GM21786 (cell line): ENCODE data around the gene FKBP4.

Experiments
- ATAC-seq: cut with Tn5 transposase; IDR thresholded peaks from one replicate; pipeline ENCODE4 v1.9.1; 2021; ENCODE audit not compliant: unreplicated experiment

FKBP4 gene

DNA sequence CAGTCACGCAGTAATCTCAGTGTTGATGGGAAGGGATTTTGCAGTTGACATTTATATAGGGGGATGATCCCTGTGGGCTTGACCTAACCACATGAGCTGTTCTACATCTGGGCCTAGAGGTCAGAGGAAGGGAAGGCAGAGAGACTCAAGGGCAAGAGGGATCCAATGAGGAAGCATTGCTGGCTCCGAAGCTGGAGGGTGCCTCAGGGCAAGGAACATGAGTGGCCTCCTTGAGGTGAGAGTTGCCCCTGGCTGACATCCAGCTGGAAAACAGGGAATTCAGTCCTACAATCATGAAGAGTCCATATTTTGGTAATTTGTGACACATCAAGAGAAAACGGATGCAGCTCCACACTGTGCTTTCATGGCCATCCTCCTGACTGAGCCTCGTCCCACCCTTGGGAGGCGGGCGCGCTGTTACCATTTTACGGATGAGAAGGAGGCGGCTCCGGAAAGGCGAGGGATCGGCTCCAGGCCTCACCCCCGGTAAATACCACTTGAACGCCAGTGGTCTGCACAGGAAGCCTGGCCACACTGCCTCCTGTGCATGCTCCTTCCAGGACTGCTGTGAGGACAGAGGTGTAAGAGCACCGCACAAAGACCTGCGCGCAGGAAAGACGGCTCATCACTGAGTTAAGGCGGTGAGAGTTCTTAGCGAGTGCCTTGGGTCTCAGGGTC, 18.5 kb upstream of the FKBP4 start:
- ATAC-seq = no peak

- ATAC-seq = no peak
Observed at GRCh38 chr12:2779281-2779680, 15.5 kb upstream of the FKBP4 start.

GRCh38 chr12:2783936-2784600, 10.7 kb upstream of the FKBP4 start:
- no peak for ATAC-seq

DNA sequence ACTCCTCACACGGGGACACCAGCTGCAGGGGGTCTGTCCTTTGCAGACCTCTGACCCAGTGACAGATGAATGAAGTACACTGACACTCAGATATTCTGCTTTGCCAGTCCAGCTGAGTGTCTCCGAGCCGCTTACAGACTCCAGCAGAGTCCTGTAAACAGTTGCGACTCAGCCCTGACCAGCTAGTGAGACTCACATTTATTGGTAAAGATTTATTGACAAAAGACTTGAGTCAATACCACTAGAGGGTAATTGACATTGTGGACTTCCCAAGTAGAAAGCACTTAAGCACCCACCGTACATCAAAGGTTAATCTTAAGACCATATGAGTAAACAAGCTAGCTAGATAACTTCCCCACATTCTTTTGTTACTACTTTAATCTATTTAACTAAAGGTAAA, 9.8 kb upstream of the FKBP4 start:
- no peak for ATAC-seq

- ATAC-seq = no peak
Observed at GRCh38 chr12:2791089-2791488, 3.7 kb upstream of the FKBP4 start.

DNA sequence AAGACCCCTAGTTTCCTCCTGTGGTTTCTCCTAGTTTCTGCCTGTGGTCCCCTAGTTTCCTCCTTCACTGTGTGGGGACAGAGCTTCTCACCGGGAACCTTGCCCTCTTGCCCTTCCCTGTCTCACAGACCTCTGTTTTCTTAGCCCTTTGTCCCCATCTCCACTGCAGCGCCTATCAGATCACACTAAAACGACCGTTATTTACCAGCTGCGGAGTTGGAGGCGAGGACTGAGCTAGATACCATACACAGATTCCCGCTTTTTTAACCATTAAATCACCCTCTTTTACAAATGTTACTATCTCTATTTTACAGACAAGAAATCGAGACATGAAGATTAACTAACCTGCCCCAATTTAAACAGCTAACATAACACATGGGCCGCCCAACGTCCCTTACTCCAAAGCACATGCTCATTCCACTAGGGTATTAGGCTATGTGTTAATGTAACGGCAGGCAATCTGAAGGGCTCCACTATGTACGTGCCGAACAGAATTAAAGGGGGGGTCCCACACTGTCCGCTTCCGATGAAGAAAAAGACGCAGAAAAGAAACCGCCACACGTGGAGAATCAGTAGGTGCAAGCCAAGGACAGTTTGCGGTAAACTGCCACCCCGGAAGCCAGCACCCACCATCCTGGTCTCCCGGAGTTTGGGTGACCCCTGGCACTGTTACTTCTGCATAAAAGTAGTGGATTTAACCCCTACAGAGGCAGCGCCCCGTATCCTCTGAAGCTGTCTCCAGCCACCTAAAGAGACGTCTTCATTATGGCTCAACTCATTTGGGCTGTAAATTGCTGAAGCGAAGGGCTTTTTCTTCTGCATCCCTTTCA, 1.9 kb upstream of the FKBP4 start:
- ATAC-seq = no peak

DNA sequence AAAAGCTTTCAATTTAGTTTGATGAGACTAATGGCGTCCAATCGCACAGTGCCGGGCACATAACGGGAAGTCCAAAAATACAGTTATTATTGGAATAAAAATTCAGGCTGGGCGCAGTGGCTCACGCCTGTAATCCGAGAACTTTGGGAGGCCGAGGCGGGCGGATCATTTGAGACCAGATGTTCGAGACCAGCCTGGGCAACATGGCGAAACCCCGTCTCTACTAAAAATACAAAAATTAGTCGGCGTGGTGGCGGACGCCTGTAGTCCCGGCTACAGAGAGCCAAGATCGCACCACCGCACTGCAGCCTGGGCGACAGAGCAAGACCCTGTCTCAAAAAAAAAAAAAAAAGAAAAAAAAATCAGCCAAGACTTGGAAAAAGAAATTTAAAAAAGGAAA, 1.2 kb upstream of the FKBP4 start:
- no peak for ATAC-seq

- peak; percentile 8 for ATAC-seq
Observed at GRCh38 chr12:2794191-2794735, 507 bp upstream of the FKBP4 start.

DNA sequence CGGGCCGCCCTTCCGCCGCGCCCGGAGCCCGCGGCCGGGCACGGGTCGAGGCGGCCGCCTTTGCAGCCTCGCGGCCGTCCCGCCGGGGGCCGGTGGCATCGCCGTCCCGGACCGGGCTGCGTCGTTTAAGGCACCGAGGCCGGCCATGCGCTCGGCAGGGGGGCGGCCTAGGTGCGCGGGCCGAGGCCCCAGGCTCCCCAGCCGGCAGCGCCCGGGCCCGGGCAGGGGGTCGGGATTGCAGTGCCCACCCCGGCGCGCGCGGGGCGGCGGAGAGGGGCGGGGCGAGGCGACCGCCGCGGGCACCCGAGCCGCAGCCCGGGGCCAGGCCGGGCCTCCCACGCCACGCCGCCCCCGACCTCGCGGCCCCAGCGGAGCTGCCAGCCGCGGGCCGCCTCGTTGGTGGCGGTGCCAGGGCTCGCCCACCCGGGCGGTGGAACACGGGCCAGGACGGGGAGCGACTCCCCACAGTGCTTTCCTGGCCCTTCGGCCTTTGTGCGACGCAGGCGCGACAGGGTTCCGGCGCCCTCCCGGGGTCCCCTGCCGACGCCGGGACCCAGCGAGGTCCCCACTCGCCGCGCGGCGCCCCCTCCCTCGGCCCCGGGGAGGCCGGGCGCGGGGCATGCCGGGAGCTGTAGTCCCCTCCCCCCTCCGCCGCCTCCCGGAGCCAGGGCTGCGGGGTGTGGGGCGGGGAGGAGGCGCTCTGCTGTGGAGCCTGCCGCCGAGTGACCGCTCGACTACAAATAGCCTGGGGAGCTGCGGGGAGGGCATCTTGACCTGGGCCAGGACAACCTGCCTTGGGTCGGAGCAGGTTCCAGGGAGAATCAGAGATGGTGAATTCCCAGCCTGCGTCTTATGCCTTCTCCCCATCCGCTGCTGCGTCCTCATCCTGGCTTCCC, 769 bp downstream of the FKBP4 start:
- peak; percentile 54 for ATAC-seq

DNA sequence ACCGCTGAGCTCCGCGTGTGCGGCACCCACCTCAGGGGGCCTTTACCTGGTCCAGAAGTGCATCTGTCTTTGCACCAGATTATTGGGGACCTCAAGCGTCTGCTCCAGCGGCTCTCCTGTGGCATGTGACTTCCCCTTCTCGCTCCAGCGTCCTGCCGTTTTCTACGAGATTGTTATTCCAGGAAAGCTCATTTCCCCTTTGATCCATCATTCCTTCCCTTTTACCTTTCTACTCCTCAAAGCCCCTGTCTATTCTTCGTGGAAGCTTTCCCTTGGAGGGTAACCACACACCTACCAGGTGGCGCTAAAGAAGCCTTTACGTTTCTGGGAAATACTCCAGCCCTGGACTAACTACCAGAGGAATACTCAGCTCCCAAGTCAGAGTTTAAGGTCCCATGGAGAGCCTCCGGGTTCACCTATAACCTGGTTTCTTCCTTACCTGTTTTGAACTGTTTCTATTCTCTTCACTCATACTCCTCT, 1.5 kb downstream of the FKBP4 start:
- no peak for ATAC-seq

- ATAC-seq = no peak
Observed at GRCh38 chr12:2797721-2798418, 3.1 kb downstream of the FKBP4 start.

DNA sequence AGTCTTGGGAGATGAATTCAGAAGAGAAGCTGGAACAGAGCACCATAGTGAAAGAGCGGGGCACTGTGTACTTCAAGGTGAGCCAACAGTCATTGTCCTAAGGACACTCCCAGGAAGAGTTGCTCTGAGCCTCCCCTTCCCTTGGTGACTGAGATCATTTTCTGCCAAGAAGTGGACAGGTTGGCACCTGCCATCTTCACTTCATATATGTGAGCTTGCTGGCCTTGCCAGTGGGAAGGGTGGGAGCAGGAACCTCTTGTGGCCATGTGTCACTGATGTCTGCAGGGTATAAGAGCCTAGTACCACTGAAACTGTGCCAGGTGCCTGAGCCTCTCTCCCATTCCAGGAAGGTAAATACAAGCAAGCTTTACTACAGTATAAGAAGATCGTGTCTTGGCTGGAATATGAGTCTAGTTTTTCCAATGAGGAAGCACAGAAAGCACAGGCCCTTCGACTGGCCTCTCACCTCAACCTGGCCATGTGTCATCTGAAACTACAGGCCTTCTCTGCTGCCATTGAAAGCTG, 5.3 kb downstream of the FKBP4 start:
- ATAC-seq = no peak

DNA sequence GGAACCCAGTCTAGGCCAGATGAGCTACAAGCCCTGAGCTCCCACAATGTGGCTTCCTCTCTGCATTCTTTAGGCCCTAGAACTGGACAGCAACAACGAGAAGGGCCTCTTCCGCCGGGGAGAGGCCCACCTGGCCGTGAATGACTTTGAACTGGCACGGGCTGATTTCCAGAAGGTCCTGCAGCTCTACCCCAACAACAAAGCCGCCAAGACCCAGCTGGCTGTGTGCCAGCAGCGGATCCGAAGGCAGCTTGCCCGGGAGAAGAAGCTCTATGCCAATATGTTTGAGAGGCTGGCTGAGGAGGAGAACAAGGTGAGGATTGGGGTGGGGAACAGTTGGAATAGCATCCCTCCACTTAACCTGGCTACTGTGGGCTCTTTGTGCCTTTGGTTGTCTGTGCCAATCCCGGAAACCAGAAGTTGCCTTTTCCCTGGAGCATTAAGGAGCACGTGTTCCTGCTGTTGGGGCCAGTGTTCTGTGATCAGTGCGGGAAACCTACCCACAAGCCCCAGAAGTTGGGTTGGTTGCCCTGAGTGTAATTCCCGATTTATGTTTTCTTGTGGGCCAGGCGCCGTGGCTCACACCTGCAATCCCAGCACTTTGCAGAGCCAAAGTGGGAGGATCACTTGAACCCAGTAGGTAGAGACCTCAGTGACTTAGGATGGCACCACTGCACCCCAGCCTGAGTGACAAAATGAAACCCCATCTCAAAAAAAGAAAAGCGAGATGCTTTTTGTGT, 6.4 kb downstream of the FKBP4 start:
- no peak for ATAC-seq

DNA sequence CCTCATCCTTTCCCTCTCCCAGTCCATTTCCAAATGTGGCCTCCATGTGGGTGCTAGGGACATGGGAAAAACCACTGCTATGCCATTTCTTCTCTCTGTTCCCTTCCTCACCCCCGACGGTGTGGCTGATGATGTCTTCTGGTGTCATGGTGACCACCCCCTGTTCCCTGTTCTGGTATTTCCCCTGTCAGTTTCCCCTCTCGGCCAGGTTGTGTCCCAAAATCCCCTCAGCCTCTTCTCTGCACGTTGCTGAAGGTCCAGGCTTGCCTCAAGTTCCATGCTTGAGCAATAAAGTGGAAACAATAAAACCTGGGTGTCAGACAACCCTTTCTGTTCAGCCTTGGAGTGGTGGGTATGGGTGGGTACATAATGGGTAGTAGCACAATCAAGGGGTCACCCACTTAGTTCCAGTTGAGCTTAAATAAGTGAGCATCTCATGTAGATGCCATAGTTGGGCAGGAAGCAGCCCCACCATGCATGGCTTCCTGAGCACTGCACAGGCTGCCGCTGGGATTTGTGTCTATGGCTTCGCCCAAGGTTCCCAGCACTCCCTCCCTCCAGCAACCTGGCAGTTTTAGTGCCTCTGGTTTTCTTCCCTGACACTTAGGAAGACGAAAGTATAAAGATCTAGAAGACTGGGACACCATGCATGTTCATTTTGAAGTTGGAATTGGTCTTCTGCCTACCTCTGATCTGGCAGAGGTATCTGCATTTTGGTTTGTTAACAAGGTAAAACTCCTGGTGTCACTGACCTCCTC, 9.0 kb downstream of the FKBP4 start:
- no peak for ATAC-seq

DNA sequence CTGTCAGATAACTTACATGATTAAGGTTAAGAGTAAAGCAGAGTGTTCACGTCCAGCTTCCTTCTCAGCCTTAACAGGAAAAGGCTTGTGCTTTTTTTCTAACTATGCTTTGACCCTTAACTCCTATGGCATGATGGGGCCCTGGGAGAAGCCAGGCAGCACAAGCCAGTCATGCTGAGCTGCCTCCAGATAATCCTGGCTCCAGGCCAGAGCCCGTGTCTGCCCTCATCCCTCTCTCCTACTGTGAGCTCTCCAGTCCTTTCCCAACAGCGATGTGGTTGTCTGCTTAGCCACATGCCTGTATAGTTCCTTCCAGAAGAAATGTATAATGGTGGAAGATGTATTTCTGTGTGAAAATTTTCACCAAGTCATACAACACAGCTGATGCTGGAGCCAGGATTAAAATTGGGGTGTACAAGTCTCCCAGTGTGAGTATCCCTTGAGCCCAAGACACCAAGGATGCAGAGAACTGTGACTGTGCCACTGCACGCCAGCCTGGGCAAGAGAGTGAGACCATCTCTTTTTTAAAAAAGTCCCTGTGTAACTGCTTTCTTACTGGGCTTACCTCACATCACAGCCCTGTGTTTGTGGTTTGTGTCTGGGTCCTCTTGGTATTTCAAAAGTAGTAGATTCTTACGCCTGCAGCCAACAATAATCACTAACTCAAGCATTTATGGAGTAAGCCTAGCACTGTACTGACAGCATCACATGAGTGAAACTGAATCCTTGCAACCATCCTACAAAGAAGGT, 9.8 kb downstream of the FKBP4 start:
- no peak for ATAC-seq

DNA sequence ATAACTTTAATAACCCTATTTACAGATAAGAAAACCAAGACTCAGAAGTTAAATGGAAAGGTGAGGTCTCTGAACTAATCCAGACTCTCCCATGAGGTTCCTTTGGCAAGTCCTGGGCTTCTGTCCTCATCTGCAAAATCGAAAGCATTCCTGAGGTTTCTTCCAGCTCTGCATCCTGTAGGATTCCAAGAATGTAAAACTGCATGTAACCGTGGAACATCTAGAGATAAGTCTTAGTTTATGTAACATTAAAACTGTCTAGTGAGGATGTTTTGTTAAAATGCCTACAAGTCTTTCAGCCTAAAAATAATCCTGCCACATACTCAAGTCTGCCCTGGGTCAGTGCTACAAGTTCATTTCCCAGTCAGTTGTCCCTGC, 10.4 kb downstream of the FKBP4 start:
- no peak for ATAC-seq

DNA sequence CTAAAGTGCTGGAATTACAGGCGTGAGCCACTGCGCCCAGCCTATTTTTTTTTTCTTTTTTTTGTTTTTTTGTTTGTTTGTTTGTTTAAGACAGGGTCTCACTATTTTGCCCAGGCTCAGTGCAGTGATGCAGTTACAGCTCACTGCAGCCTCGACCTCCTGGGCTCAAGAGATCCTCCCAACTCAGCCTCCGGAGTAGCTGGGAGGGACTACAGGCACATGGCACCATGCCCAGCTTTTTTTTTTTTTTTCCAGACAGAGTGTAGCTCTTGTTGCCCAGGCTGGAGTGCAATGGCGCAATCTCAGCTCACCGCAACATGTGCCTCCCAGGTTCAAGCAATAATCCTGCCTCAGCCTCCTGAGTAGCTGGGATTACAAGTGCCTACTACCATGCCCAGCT, 11.9 kb downstream of the FKBP4 start:
- no peak for ATAC-seq

DNA sequence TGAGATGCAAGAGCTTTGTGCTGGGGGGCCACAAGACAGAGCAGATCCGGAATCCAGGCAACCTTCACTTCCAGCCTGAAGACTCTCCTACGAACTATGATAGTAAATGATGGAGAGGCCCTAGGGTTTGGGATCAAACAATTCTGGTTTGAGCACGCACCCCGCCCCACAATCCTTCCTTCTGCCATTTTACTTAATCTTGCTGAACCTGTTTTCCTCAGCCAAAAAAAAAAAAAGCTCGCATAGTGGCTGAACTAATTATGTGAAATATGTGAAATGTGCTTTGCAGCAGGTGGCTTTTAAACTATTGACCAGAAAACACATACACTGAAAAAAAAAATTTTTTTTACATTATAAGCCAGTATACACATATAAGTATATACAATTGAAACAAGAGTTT, 17.0 kb downstream of the FKBP4 start:
- no peak for ATAC-seq
